Measurements from ENCODE around the gene SNCB. TPM values are rescaled to one million over a fixed set of nuclear protein-coding genes. Genes with fewer than 3 reads are reported as not detected.

The SNCB gene
- polyA plus RNA-seq, 1 of the 3 experiments (the other 2 are of a cell fraction): 0.33 TPM

DNA sequence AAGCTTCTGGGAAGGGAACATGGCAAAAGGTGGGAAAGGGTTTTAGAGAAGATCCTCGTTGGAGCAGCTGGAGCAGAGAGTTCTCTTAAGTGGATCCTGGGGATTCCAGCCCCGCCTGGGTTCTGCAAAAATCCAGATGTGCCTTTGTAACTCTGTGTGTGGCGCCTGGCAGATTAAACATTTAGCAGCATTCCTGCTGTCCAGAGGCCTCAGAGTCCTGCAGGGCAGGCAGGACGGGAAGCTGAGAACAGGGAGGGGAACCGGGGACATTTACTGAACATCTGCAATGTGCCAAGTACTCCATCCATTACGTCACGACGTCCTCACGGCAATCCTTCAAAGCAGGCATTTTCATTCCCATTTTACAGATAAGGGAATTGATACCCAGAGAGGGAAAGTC is 6.1 kb upstream of the SNCB start:
- POLR2A ChIA-PET: no interaction called here
- TF ChIP-seq FOXJ3 (CRISPR knock-in tag; IDR thresholded peaks at IDR 0.05) (no peak), RCOR1 (IDR thresholded peaks at IDR 0.05; ENCODE audit: low read length) (no peak), SMC3 (IDR thresholded peaks at IDR 0.05; ENCODE audit: low read depth, low read length) (no peak)
- TF ChIP-seq, protein P1, sequence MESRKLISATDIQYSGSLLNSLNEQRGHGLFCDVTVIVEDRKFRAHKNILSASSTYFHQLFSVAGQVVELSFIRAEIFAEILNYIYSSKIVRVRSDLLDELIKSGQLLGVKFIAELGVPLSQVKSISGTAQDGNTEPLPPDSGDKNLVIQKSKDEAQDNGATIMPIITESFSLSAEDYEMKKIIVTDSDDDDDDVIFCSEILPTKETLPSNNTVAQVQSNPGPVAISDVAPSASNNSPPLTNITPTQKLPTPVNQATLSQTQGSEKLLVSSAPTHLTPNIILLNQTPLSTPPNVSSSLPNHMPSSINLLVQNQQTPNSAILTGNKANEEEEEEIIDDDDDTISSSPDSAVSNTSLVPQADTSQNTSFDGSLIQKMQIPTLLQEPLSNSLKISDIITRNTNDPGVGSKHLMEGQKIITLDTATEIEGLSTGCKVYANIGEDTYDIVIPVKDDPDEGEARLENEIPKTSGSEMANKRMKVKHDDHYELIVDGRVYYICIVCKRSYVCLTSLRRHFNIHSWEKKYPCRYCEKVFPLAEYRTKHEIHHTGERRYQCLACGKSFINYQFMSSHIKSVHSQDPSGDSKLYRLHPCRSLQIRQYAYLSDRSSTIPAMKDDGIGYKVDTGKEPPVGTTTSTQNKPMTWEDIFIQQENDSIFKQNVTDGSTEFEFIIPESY (IDR thresholded peaks at IDR 0.05; ENCODE audit: borderline replicate concordance, low read depth): no peak
- Histone ChIP-seq H3K9me3 (no peaks in the 10 kb centered on the region), H3K4me2 (no peak overlapping the region), H3K4me3 (ENCODE audit: low read depth in 2 of 2, low read length in 1 of 2) (no peak overlapping the region), H3K79me2 (ENCODE audit: insufficient read depth) (no peaks in the 10 kb centered on the region), H3K9ac (no peak overlapping the region), H4K20me1 (ENCODE audit: insufficient read depth) (no peaks in the 10 kb centered on the region), H3K27me3 (ENCODE audit: insufficient read depth) (peaks cover 27% of the 10 kb centered on the region; the same call in 1 of the 2 replicates), H2AFZ (ENCODE audit: low read depth) (no peak overlapping the region), H3K9me2 (no peaks in the 10 kb centered on the region), H3K36me3 (replicated peaks in 1 of 2; ENCODE audit: control insufficient read depth in 1 of 2, insufficient read depth in 2 of 2, low read length in 1 of 2) (no peaks in the 10 kb centered on the region), H3K4me1 (ENCODE audit: control insufficient read depth in 1 of 2, insufficient read depth in 2 of 2, low read depth in 1 of 2, low read length in 1 of 2) (no peaks in the 10 kb centered on the region; a peak in 1 of 4 replicates), H3F3A (replicated peaks; ENCODE audit: insufficient read depth) (no peaks in the 10 kb centered on the region), H3K27ac (ENCODE audit: low read depth in 2 of 2, low read length in 1 of 2) (no peak overlapping the region)
- no peak for DNase-seq
- CTCF ChIA-PET: interaction anchor here (0.8 to 2.6 kb wide), 3 partner anchors 15 to 63 kb away, joined by 3 to 7 read pairs (median 3); no protein-coding TSS in a partner anchor
- WGBS (ENCODE audit: low lambda C conversion rate): 53% methylated on average over 9 of the region's 9 CpGs

DNA sequence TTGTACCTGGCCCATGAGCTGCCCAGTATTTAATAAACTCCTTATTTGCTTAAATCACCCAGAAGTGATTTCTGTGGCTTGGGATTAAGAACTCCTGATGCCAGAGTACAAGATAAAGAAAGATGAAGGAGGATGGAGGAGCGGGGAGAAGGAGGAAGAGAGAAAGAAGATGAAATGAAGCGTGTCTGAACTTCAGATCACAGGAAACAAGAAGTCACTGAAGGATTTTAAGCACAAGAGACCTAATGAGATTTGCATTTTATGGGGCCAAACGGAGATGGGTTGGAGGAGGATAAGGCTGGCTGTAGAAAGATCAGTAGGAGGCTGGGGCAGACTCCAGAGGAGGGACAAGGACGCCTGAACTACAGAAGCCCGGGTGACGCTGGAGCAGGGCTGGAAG is 3.3 kb upstream of the SNCB start:
- no peaks in the 10 kb centered on the region for H4K20me1 ChIP-seq (ENCODE audit: insufficient read depth)
- 28% methylated on average over 6 of the region's 6 CpGs for WGBS (ENCODE audit: low lambda C conversion rate)
- no peak overlapping the region for H3K4me2 ChIP-seq
- H3K9me3 ChIP-seq: no peaks in the 10 kb centered on the region
- TF ChIP-seq FOXM1 (IDR thresholded peaks at IDR 0.05; ENCODE audit: low read depth) (no peak), ELF1 (IDR thresholded peaks at IDR 0.05) (no peak), NFIC (IDR thresholded peaks at IDR 0.05; ENCODE audit: borderline replicate concordance) (no peak), SMC3 (IDR thresholded peaks at IDR 0.05; ENCODE audit: low read depth, low read length) (no peak)
- TF ChIP-seq, protein P2, sequence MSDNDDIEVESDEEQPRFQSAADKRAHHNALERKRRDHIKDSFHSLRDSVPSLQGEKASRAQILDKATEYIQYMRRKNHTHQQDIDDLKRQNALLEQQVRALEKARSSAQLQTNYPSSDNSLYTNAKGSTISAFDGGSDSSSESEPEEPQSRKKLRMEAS (IDR thresholded peaks at IDR 0.05; ENCODE audit: low read depth): no peak
- H3K9ac ChIP-seq: no peak overlapping the region
- no peaks in the 10 kb centered on the region for H3K36me3 ChIP-seq (replicated peaks in 1 of 2; ENCODE audit: control insufficient read depth in 1 of 2, insufficient read depth in 2 of 2, low read length in 1 of 2)
- no peak for DNase-seq
- H3K9me2 ChIP-seq: no peaks in the 10 kb centered on the region
- POLR2A ChIA-PET: no interaction called here
- H3K79me2 ChIP-seq (ENCODE audit: insufficient read depth): no peaks in the 10 kb centered on the region
- no peak overlapping the region for H3K4me3 ChIP-seq (ENCODE audit: low read depth in 2 of 2, low read length in 1 of 2)
- H2AFZ ChIP-seq (ENCODE audit: low read depth): no peak overlapping the region
- CTCF ChIA-PET: interaction anchor here (0.9 to 2.6 kb wide), 2 partner anchors 14 to 59 kb away, joined by 3 to 7 read pairs; no protein-coding TSS in a partner anchor
- H3K27me3 ChIP-seq (ENCODE audit: insufficient read depth): peaks cover 45% of the 10 kb centered on the region; the same call in 1 of the 2 replicates
- H3K4me1 ChIP-seq (ENCODE audit: control insufficient read depth in 1 of 2, insufficient read depth in 2 of 2, low read depth in 1 of 2, low read length in 1 of 2): peaks cover 0 to 9% of the 10 kb centered on the region in 2 experiments; a peak in 1 of 4 replicates
- no peak overlapping the region for H3K27ac ChIP-seq (ENCODE audit: low read depth in 2 of 2, low read length in 1 of 2)
- no peaks in the 10 kb centered on the region for H3F3A ChIP-seq (replicated peaks; ENCODE audit: insufficient read depth)

DNA sequence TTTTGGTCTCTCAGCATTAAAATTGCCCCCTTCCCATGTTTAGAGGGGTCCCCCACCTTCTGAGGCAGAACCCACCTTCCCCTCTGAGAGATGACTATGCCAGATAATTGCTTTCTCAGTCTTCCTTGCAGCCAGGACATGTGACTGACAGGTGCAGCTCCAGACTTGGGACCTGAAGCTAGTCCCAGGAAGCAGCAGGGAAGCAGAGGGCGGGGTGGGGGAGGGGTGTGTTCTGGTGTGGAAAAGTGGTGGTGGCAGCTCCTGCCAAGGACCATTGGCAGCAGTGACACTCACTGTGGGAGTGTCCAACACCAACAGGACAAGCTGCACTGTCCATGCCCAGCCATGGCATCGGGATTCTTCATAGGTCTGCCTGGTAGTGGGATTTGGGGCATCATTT is 2.4 kb upstream of the SNCB start:
- no peak for DNase-seq
- POLR2A ChIA-PET: no interaction called here
- H3K27ac ChIP-seq (ENCODE audit: low read depth in 2 of 2, low read length in 1 of 2): no peak overlapping the region
- H3K79me2 ChIP-seq (ENCODE audit: insufficient read depth): no peaks in the 10 kb centered on the region
- H2AFZ ChIP-seq (ENCODE audit: low read depth): no peak overlapping the region
- peaks cover 0 to 9% of the 10 kb centered on the region in 2 experiments; a peak in 1 of 4 replicates for H3K4me1 ChIP-seq (ENCODE audit: control insufficient read depth in 1 of 2, insufficient read depth in 2 of 2, low read depth in 1 of 2, low read length in 1 of 2)
- H3K4me2 ChIP-seq: no peak overlapping the region
- H3K9ac ChIP-seq: no peak overlapping the region
- H3K9me3 ChIP-seq: no peaks in the 10 kb centered on the region
- WGBS (ENCODE audit: low lambda C conversion rate): 55% methylated on average over 2 of the region's 2 CpGs
- no peak overlapping the region for H3K4me3 ChIP-seq (ENCODE audit: low read depth in 2 of 2, low read length in 1 of 2)
- TF ChIP-seq YY1 (IDR thresholded peaks at IDR 0.05; ENCODE audit: low read depth) (no peak), SMC3 (IDR thresholded peaks at IDR 0.05; ENCODE audit: low read depth, low read length) (no peak), TAF1 (IDR thresholded peaks at IDR 0.05; ENCODE audit: borderline replicate concordance, low read depth, low read length) (no peak), EP300 (IDR thresholded peaks at IDR 0.05; ENCODE audit: borderline replicate concordance in 1 of 2, low read depth in 1 of 2, low read length in 1 of 2) (no peak), CHD2 (IDR thresholded peaks at IDR 0.05; ENCODE audit: low read length, partially characterized antibody) (no peak), FOSL2 (IDR thresholded peaks at IDR 0.05; ENCODE audit: borderline replicate concordance, low read depth) (no peak), GABPA (IDR thresholded peaks at IDR 0.05; ENCODE audit: low read depth) (no peak), NRF1 (IDR thresholded peaks at IDR 0.05; ENCODE audit: low read depth, low read length) (no peak), POLR2AphosphoS5 (IDR thresholded peaks at IDR 0.05; ENCODE audit: low read depth, low read length) (no peak), SIN3A (IDR thresholded peaks at IDR 0.05; ENCODE audit: borderline replicate concordance, low read depth, low read length) (no peak), EZH2phosphoT487 (IDR thresholded peaks at IDR 0.05; ENCODE audit: borderline replicate concordance, low read depth) (no peak)
- TF ChIP-seq, protein P3, sequence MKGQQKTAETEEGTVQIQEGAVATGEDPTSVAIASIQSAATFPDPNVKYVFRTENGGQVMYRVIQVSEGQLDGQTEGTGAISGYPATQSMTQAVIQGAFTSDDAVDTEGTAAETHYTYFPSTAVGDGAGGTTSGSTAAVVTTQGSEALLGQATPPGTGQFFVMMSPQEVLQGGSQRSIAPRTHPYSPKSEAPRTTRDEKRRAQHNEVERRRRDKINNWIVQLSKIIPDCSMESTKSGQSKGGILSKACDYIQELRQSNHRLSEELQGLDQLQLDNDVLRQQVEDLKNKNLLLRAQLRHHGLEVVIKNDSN (IDR thresholded peaks at IDR 0.05; ENCODE audit: borderline replicate concordance, low read depth): no peak
- CTCF ChIA-PET: interaction anchor here (0.9 kb wide), 1 partner anchor 58 kb away, joined by 3 read pairs; no protein-coding TSS in a partner anchor
- H3F3A ChIP-seq (replicated peaks; ENCODE audit: insufficient read depth): no peaks in the 10 kb centered on the region
- H4K20me1 ChIP-seq (ENCODE audit: insufficient read depth): no peaks in the 10 kb centered on the region
- no peaks in the 10 kb centered on the region for H3K9me2 ChIP-seq
- no peaks in the 10 kb centered on the region for H3K36me3 ChIP-seq (replicated peaks in 1 of 2; ENCODE audit: control insufficient read depth in 1 of 2, insufficient read depth in 2 of 2, low read length in 1 of 2)
- H3K27me3 ChIP-seq (ENCODE audit: insufficient read depth): peaks cover 45% of the 10 kb centered on the region; the same call in 1 of the 2 replicates
